GM12878 (cell line): ENCODE results near the gene TMSB10. TPM values are rescaled to one million over a fixed set of nuclear protein-coding genes. Genes with fewer than 3 reads are reported as not detected.
A peak's percentile ranks its signal among the peaks of the same experiment; 100 is the strongest.

Experiments used
- ATAC-seq: fragments of 200-7000 bp; cut with Tn5 transposase; 3 replicates; pipeline ENCODE4 v1.9.1; 2020; ENCODE audit warnings: mild to moderate bottlenecking, moderate library complexity
- BruUV-seq: library from RNA; stranded (reverse); fragments of 400-500 nt; replicated peaks from 2 replicates; lab custom pipeline; 2021; lab: Mats Ljungman, UMichigan
- CTCF ChIA-PET: fragments of 300-600 bp; sonication (Branson Sonifier 250); formaldehyde crosslinking; extraction: SDS; loops from one replicate; lab custom pipeline; 2021; ENCODE audit warnings: inconsistent platforms; lab: Yijun Ruan, JAX
- POLR2A ChIA-PET: fragments of 350-600 bp; formaldehyde crosslinking; extraction: SDS; loops from one replicate; lab custom pipeline; 2021; ENCODE audit warnings: inconsistent platforms; lab: Charles Lee
- RAD21 ChIA-PET: fragments of 300-600 bp; sonication (Branson Sonifier 250); formaldehyde crosslinking; loops from one replicate; lab custom pipeline; 2023; ENCODE audit warnings: antibody characterized with exemption; ENCODE audit not compliant: unreplicated experiment; lab: Charles Lee
- SMC1A ChIA-PET: fragments of 300-600 bp; sonication (Branson Sonifier 250); formaldehyde crosslinking; loops from one replicate; lab custom pipeline; 2023; ENCODE audit not compliant: unreplicated experiment, uncharacterized antibody; lab: Charles Lee
- DNase-seq: peaks from one replicate; pipeline ENCODE4 v3.0.0-alpha.2; 2011; ENCODE audit warnings: low read depth, low spot score
- FAIRE-seq: peaks from 3 replicates; lab custom pipeline; 2011; peaks lifted over from hg19 to GRCh38; lab: Jason Lieb, UNC
- H2AFZ ChIP-seq: 2 replicates; pipeline ENCODE4 v1.6.0; 2011; ENCODE audit warnings: low read depth, low read length, control low read depth; ENCODE audit not compliant: control insufficient read depth
- H3K27ac ChIP-seq: 2 replicates; pipeline ENCODE4 v1.5.1; 2011; ENCODE audit warnings: control low read depth; ENCODE audit not compliant: control insufficient read depth, insufficient read depth
- H3K27me3 ChIP-seq, 2 experiments: replicated peaks in 1 of 2; 2 replicates each; pipeline versions ENCODE4 v1.6.0 to v1.6.1; 2011; ENCODE audit warnings: low read length in 1 of 2; ENCODE audit not compliant: control insufficient read depth in 2 of 2, insufficient read depth in 2 of 2
- H3K36me3 ChIP-seq, 2 experiments: 2 replicates each; pipeline ENCODE4 v1.5.1; 2011; ENCODE audit warnings: low read length in 1 of 2; ENCODE audit not compliant: control insufficient read depth in 2 of 2, insufficient read depth in 2 of 2
- H3K4me1 ChIP-seq: 2 replicates; pipeline ENCODE4 v1.6.1; 2011; ENCODE audit warnings: mild to moderate bottlenecking, low read length, moderate library complexity, mixed read lengths; ENCODE audit not compliant: control insufficient read depth, insufficient read depth
- H3K4me2 ChIP-seq: 2 replicates; pipeline ENCODE4 v1.6.0; 2011; ENCODE audit warnings: control low read depth; ENCODE audit not compliant: control insufficient read depth, insufficient read depth
- H3K4me3 ChIP-seq: fragments of 200-600 bp; sonication (generic); 2 replicates; pipeline ENCODE4 v1.5.1; 2016
- H3K79me2 ChIP-seq: 2 replicates; pipeline ENCODE4 v1.6.0; 2011; ENCODE audit warnings: low read length; ENCODE audit not compliant: control insufficient read depth, insufficient read depth
- H3K9ac ChIP-seq: 2 replicates; pipeline ENCODE4 v1.8.0; 2011; ENCODE audit warnings: low read length, control low read depth, mixed read lengths; ENCODE audit not compliant: control insufficient read depth, insufficient read depth
- H3K9me3 ChIP-seq: replicated peaks from 3 replicates; pipeline ENCODE4 v1.5.1; 2011; ENCODE audit warnings: mild to moderate bottlenecking, low read length; ENCODE audit not compliant: control insufficient read depth, insufficient read depth
- H4K20me1 ChIP-seq: 2 replicates; pipeline ENCODE4 v1.6.0; 2011; ENCODE audit not compliant: control insufficient read depth, insufficient read depth
- GATAD2B ChIP-seq: fragments of 450-650 bp; conservative IDR thresholded peaks from 2 replicates; pipeline ENCODE4 v1.6.1; 2017; ENCODE audit warnings: low read depth, mild to moderate bottlenecking, moderate library complexity
- NR2F1 ChIP-seq: fragments of 450-650 bp; conservative IDR thresholded peaks from 2 replicates; pipeline ENCODE4 v1.6.1; 2017; ENCODE audit warnings: mild to moderate bottlenecking
- RAD51 ChIP-seq: fragments of 450-650 bp; IDR thresholded peaks from 2 replicates; pipeline ENCODE4 v1.6.1; 2016; ENCODE audit warnings: moderate library complexity, mild to moderate bottlenecking, inconsistent platforms
- ZNF217 ChIP-seq: fragments of 450-650 bp; IDR thresholded peaks from 2 replicates; pipeline ENCODE4 v1.6.1; 2017; ENCODE audit warnings: antibody characterized with exemption, mild to moderate bottlenecking
- WGBS: methylation state at CpG from one replicate; pipeline ENCODE4 v1.1.6; 2016; ENCODE audit warnings: low lambda C conversion rate; ENCODE audit not compliant: insufficient replicate concordance, insufficient coverage; ENCODE audit errors: missing lambda C conversion rate; 5-methylcytosine and 5-hydroxymethylcytosine counted together
- in situ Hi-C: fragments of 300-500 bp; cut with MboI; formaldehyde crosslinking; loops from 9 replicates; pipeline ENCODE4 v1.14.3; 2018; ENCODE audit warnings: mixed read lengths
- intact Hi-C: fragments of 100-400 bp; cut with micrococcal nuclease; formaldehyde crosslinking; loops from one replicate; pipeline ENCODE4 v1.14.2; 2022; ENCODE audit not compliant: unreplicated experiment
- polyA plus RNA-seq, 11 experiments: library from polyadenylated mRNA; depleted of rRNA in 4 of 11; unstranded in 6 of 11; stranded (reverse) in 5 of 11; fragments of >200 nt; fragmentation: Nextera tagmentation in 4 of 11; fragmentation: Illumina TruSeq in 1 of 11; extraction: Ambion mirVana in 4 of 11; extraction: Trizol in 1 of 11; gene quantifications; 1 replicate in 1 of 11; 2 replicates in 10 of 11; pipeline versions ENCODE4 v1.2.1 to v1.2.3, GENCODE V29; 2011 to 2016; ENCODE audit warnings: inconsistent platforms in 2 of 11, missing spikeins in 2 of 11, low read depth in 1 of 11
- total RNA-seq, 4 experiments: library from RNA; depleted of rRNA in 3 of 4; stranded (reverse); fragments of >200 nt in 3 of 4; fragmentation: Illumina TruSeq in 1 of 4; extraction: Trizol in 1 of 4; gene quantifications; 2 replicates each; pipeline versions ENCODE4 v1.2.1 to v1.2.3, GENCODE V29; 2013 to 2021
- TF ChIP-seq, protein P1 (sequence below): fragments of 450-650 bp; IDR thresholded peaks from 2 replicates; pipeline ENCODE4 v1.6.1; 2016; ENCODE audit warnings: mild to moderate bottlenecking
- TF ChIP-seq, protein P2 (sequence below): IDR thresholded peaks from 2 replicates; pipeline ENCODE4 v1.6.1; 2011; ENCODE audit warnings: mild to moderate bottlenecking, low read depth, low read length, moderate library complexity; ENCODE audit not compliant: insufficient replicate concordance

TMSB10 gene
- total and polyA plus RNA-seq, 10 of the 15 experiments (the other 5 are each of a cell fraction or from before 2014, with no cell fraction given) = 1,406 to 4,860 (median 3,381) TPM

DNA sequence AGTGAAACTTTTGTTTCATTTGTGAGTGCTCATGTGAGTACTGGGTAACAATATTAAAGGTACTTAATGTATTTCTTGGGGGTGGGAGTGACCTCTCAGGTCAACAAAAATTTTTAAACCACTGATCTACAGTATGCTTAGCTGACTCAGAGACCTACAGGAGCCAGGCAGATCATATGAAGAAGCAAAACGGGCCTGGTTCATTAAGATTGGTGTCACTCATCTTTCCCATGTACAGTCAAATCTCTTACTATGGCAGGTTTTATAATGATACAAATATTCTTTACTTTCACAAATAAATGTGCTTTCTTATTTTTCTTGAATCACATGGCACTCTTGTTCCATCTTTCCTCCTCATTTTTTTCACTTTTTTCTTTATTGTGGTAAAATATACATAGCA lies 7.7 kb upstream of the TMSB10 start:
- ChIA-PET RAD21 (interaction anchor here (0.7 to 4.5 kb wide), 14 partner anchors 9 to 156 kb away, joined by 3 to 44 read pairs (median 4); no protein-coding TSS in a partner anchor), POLR2A (interaction anchor here (1.0 to 2.1 kb wide), 7 partner anchors 9 to 47 kb away, joined by 3 to 18 read pairs (median 5); partner anchors contain the start of gene TRABD2A)
- peak overlapping the region; percentile 91 for H3K27ac ChIP-seq
- peak overlapping the region; percentile 42 for H3K9ac ChIP-seq
- peak overlapping the region; percentile 67; the same call in 1 of the 2 replicates for H3K4me2 ChIP-seq
- FAIRE-seq = no peak
- no peaks in the 10 kb centered on the region for H4K20me1 ChIP-seq
- no TSS peak for BruUV-seq
- in situ Hi-C loops = no loop called here
- H3K27me3 ChIP-seq = no peaks in the 10 kb centered on the region
- no peaks in the 10 kb centered on the region for H3K36me3 ChIP-seq
- H2AFZ ChIP-seq = peak overlapping the region; percentile 58
- ATAC-seq = peak; percentile 71
- TF ChIP-seq, protein P1, sequence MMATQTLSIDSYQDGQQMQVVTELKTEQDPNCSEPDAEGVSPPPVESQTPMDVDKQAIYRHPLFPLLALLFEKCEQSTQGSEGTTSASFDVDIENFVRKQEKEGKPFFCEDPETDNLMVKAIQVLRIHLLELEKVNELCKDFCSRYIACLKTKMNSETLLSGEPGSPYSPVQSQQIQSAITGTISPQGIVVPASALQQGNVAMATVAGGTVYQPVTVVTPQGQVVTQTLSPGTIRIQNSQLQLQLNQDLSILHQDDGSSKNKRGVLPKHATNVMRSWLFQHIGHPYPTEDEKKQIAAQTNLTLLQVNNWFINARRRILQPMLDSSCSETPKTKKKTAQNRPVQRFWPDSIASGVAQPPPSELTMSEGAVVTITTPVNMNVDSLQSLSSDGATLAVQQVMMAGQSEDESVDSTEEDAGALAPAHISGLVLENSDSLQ = peak; percentile 89
- TF ChIP-seq, protein P2, sequence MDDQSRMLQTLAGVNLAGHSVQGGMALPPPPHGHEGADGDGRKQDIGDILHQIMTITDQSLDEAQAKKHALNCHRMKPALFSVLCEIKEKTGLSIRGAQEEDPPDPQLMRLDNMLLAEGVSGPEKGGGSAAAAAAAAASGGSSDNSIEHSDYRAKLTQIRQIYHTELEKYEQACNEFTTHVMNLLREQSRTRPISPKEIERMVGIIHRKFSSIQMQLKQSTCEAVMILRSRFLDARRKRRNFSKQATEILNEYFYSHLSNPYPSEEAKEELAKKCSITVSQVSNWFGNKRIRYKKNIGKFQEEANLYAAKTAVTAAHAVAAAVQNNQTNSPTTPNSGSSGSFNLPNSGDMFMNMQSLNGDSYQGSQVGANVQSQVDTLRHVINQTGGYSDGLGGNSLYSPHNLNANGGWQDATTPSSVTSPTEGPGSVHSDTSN = peak; percentile 18
- no peak for TF ChIP-seq GATAD2B
- TF ChIP-seq NR2F1 = peak; percentile 61
- TF ChIP-seq RAD51 = no peak
- TF ChIP-seq ZNF217 = no peak
- TF ChIP-seq, all 136 proteins: peak for 3
- DNase-seq = no peak
- H3K79me2 ChIP-seq = no peaks in the 10 kb centered on the region
- 0% methylated on average over 1 of the region's 1 CpG for WGBS
- SMC1A ChIA-PET = interaction anchor here (0.7 to 2.9 kb wide), 12 partner anchors 9 to 90 kb away, joined by 3 to 20 read pairs (median 6); partner anchors contain the start of gene TRABD2A
- peaks cover 38% of the 10 kb centered on the region for H3K4me1 ChIP-seq
- intact Hi-C loops = no loop called here
- no peak overlapping the region for H3K4me3 ChIP-seq
- no peaks in the 10 kb centered on the region; the same call in 2 of the 3 replicates for H3K9me3 ChIP-seq
- CTCF ChIA-PET = interaction anchor here (0.7 to 3.4 kb wide), 12 partner anchors 9 to 117 kb away, joined by 3 to 32 read pairs (median 4); no protein-coding TSS in a partner anchor
